SK-N-SH (cell line): ENCODE data around the gene GALNT8. TPM values are rescaled to one million over a fixed set of nuclear protein-coding genes. Genes with fewer than 3 reads are reported as not detected.

Experiments
- CTCF ChIA-PET: fragments of 300-600, 350-600 bp; formaldehyde crosslinking; extraction: SDS; loops from one replicate; lab custom pipeline; 2021; lab: Yijun Ruan, JAX
- POLR2A ChIA-PET: fragments of 350-600 bp; sonication (Branson Sonifier 250); formaldehyde crosslinking; extraction: SDS; loops from one replicate; lab custom pipeline; 2020; ENCODE audit warnings: antibody characterized with exemption, inconsistent platforms; lab: Yijun Ruan, JAX
- DNase-seq: peaks from one replicate; pipeline ENCODE4 v3.0.0; 2012
- H2AFZ ChIP-seq: fragments of 200-600 bp; sonication (generic); 2 replicates; pipeline ENCODE4 v1.8.1; 2016; ENCODE audit warnings: antibody characterized with exemption, mild to moderate bottlenecking, low read depth
- H3F3A ChIP-seq: fragments of 200-600 bp; sonication (generic); replicated peaks from 2 replicates; pipeline ENCODE3; 2016; ENCODE audit warnings: antibody characterized with exemption, mild to moderate bottlenecking; ENCODE audit not compliant: insufficient read depth
- H3K27ac ChIP-seq, 2 experiments: fragments of 200-500 bp in 1 of 2; fragments of 200-600 bp in 1 of 2; sonication (Bioruptor generic) in 1 of 2; sonication (generic), shearing (Covaris generic) in 1 of 2; 2 replicates each; pipeline versions ENCODE4 v1.5.1 to v1.6.1; 2014 to 2016; ENCODE audit warnings: low read depth in 2 of 2, inconsistent platforms in 1 of 2, low read length in 1 of 2, mild to moderate bottlenecking in 1 of 2, mixed read lengths in 1 of 2
- H3K27me3 ChIP-seq: fragments of 200-600 bp; sonication (generic), shearing (Covaris generic); 2 replicates; pipeline ENCODE4 v1.6.1; 2016; ENCODE audit warnings: mixed run types; ENCODE audit not compliant: insufficient read depth
- H3K36me3 ChIP-seq, 2 experiments: fragments of 200-500 bp in 1 of 2; fragments of 200-600 bp in 1 of 2; sonication (Bioruptor generic) in 1 of 2; sonication (generic) in 1 of 2; replicated peaks in 1 of 2; 2 replicates each; pipeline versions ENCODE3 to v1.5.1; 2014 to 2016; ENCODE audit warnings: low read length in 1 of 2, mild to moderate bottlenecking in 1 of 2; ENCODE audit not compliant: insufficient read depth in 2 of 2, control insufficient read depth in 1 of 2
- H3K4me1 ChIP-seq, 2 experiments: fragments of 200-500 bp in 1 of 2; fragments of 200-600 bp in 1 of 2; sonication (Bioruptor generic) in 1 of 2; sonication (generic), shearing (Covaris generic) in 1 of 2; 2 replicates each; pipeline versions ENCODE4 v1.5.1 to v1.6.1; 2014 to 2016; ENCODE audit warnings: low read depth in 1 of 2, low read length in 1 of 2, mixed run types in 1 of 2; ENCODE audit not compliant: insufficient read depth in 2 of 2, control insufficient read depth in 1 of 2
- H3K4me2 ChIP-seq: fragments of 200-600 bp; sonication (generic), shearing (Covaris generic); 2 replicates; pipeline ENCODE4 v1.6.1; 2017; ENCODE audit warnings: mixed run types
- H3K4me3 ChIP-seq, 2 experiments: fragments of 200-500 bp in 1 of 2; fragments of 200-600 bp in 1 of 2; sonication (Bioruptor generic) in 1 of 2; sonication (generic), shearing (Covaris generic) in 1 of 2; 2 replicates each; pipeline versions ENCODE4 v1.5.1 to v1.8.1; 2014 to 2016; ENCODE audit warnings: low read depth in 2 of 2, inconsistent platforms in 1 of 2, low read length in 1 of 2, mild to moderate bottlenecking in 1 of 2, mixed read lengths in 1 of 2, moderate library complexity in 1 of 2
- H3K79me2 ChIP-seq: fragments of 200-600 bp; sonication (generic); 2 replicates; pipeline ENCODE4 v1.8.1; 2017; ENCODE audit warnings: mild to moderate bottlenecking; ENCODE audit not compliant: insufficient read depth
- H3K9ac ChIP-seq: fragments of 200-600 bp; sonication (generic); 2 replicates; pipeline ENCODE4 v1.6.1; 2017; ENCODE audit warnings: mixed run types
- H3K9me2 ChIP-seq: fragments of 200-600 bp; sonication (generic); 2 replicates; pipeline ENCODE4 v1.6.1; 2017; ENCODE audit warnings: mixed run types
- H3K9me3 ChIP-seq: fragments of 200-600 bp; sonication (generic); 2 replicates; pipeline ENCODE4 v1.6.1; 2017; ENCODE audit warnings: mixed run types, mild to moderate bottlenecking, moderate library complexity
- H4K20me1 ChIP-seq: fragments of 200-600 bp; sonication (generic); 2 replicates; pipeline ENCODE4 v1.6.1; 2017; ENCODE audit warnings: mild to moderate bottlenecking, mixed run types; ENCODE audit not compliant: insufficient read depth
- CTCF ChIP-seq: fragments of 200-600 bp; sonication (generic); IDR thresholded peaks from 2 replicates; pipeline ENCODE4 v1.6.1; 2017; ENCODE audit warnings: antibody characterized with exemption, mild to moderate bottlenecking, moderate library complexity
- EZH2phosphoT487 ChIP-seq: fragments of 200-600 bp; sonication (generic); IDR thresholded peaks from 2 replicates; pipeline ENCODE4 v1.6.1; 2017; ENCODE audit warnings: low read depth, mixed run types, mild to moderate bottlenecking, antibody characterized with exemption, moderate library complexity, borderline replicate concordance
- FOSL2 ChIP-seq: IDR thresholded peaks from 2 replicates; pipeline ENCODE4 v1.4.0; 2012; ENCODE audit warnings: low read depth, mild to moderate bottlenecking, moderate library complexity, borderline replicate concordance
- GATA2 ChIP-seq: sonication (generic); formaldehyde crosslinking; IDR thresholded peaks from 2 replicates; pipeline ENCODE4 v1.5.0; 2020; ENCODE audit warnings: mild to moderate bottlenecking, missing genetic modification reagents
- IRF3 ChIP-seq: fragments of 150-350 bp; IDR thresholded peaks from 2 replicates; pipeline ENCODE4 v1.6.1; 2016; ENCODE audit warnings: mild to moderate bottlenecking, low read depth, low read length
- MAX ChIP-seq: IDR thresholded peaks from 2 replicates; pipeline ENCODE4 v1.4.0; 2012; ENCODE audit warnings: low read depth
- MXI1 ChIP-seq: IDR thresholded peaks from 2 replicates; pipeline ENCODE4 v1.6.1; 2012; ENCODE audit warnings: mild to moderate bottlenecking, low read depth, low read length, improper control_type of control experiment
- NFIC ChIP-seq: IDR thresholded peaks from 2 replicates; pipeline ENCODE4 v1.4.0; 2012; ENCODE audit warnings: borderline replicate concordance
- RAD21 ChIP-seq: IDR thresholded peaks from 2 replicates; pipeline ENCODE4 v1.6.1; 2012; ENCODE audit warnings: mild to moderate bottlenecking, low read length
- RFX5 ChIP-seq: IDR thresholded peaks from 2 replicates; pipeline ENCODE4 v1.6.1; 2012; ENCODE audit warnings: mild to moderate bottlenecking, improper control_type of control experiment, low read length
- RXRA ChIP-seq: IDR thresholded peaks from 2 replicates; pipeline ENCODE4 v1.4.0; 2012; ENCODE audit warnings: low read depth, mild to moderate bottlenecking, borderline replicate concordance
- SMC3 ChIP-seq: IDR thresholded peaks from 2 replicates; pipeline ENCODE4 v1.6.1; 2012; ENCODE audit warnings: low read depth, low read length, improper control_type of control experiment
- TAF1 ChIP-seq: IDR thresholded peaks from 2 replicates; pipeline ENCODE4 v1.6.1; 2012; ENCODE audit warnings: low read depth, mild to moderate bottlenecking, low read length, moderate library complexity, borderline replicate concordance
- TCF12 ChIP-seq: IDR thresholded peaks from 2 replicates; pipeline ENCODE4 v1.4.0; 2012
- USF1 ChIP-seq: IDR thresholded peaks from 2 replicates; pipeline ENCODE4 v1.4.0; 2012; ENCODE audit warnings: low read depth, borderline replicate concordance
- USF2 ChIP-seq: fragments of 150-350 bp; IDR thresholded peaks from 2 replicates; pipeline ENCODE4 v1.6.1; 2017; ENCODE audit warnings: antibody characterized with exemption, low read length, low read depth, borderline replicate concordance
- YY1 ChIP-seq: IDR thresholded peaks from 2 replicates; pipeline ENCODE4 v1.4.0; 2012; ENCODE audit warnings: low read depth, mild to moderate bottlenecking
- WGBS: methylation state at CpG from one replicate; pipeline ENCODE4 v1.1.6; 2017; ENCODE audit warnings: low lambda C conversion rate; 5-methylcytosine and 5-hydroxymethylcytosine counted together
- polyA plus RNA-seq, 3 experiments: library from polyadenylated mRNA; depleted of rRNA; stranded (reverse); fragments of >200 nt; gene quantifications; 2 replicates each; pipeline ENCODE4 v1.2.3, GENCODE V29; 2012
- TF ChIP-seq, protein P1 (sequence below): IDR thresholded peaks from 2 replicates; pipeline ENCODE4 v1.6.1; 2012; ENCODE audit warnings: mild to moderate bottlenecking, low read depth, low read length, moderate library complexity

GALNT8 gene
- polyA plus RNA-seq, 1 of the 3 experiments (the other 2 are of a cell fraction): not detected

GRCh38 chr12:4810219-4810671 is 90.0 kb downstream of the GALNT8 start (continued):
- TF ChIP-seq IRF3 (no peak), SMC3 (no peak), RAD21 (no peak), TCF12 (no peak), YY1 (no peak)

DNA sequence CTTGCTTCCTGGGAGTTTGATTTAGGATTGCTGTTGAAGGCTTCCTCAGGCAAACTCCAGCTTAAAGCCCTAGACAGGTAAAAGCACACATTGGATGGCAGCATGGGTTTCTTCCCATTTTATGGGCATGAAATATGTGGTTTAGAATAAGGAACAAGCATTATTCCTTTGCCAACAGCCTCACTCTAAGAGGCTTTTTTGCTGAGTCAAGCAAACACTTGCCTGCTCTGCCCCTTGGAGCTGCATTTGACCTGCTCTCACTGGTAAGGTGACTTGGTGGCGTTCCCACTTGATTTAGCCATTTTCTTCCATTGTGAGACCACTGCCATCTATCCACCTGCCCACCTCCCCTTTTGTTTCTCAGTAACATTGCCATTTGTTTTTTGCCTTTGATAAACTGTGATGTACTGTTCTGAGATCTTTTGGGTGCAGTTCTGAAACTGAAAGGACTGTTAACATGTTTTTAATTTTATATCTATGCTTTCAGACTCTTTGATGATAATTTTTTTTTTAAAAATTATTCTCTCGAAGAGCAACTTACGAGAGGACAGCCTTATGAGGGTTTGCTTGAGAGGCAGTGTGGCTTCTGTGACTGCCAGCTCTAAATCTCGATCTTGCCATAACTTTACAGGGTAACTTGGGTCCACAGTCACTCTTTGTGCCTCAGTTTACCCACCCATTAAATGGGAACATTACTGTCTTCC is 92.6 kb downstream of the GALNT8 start:
- ChIA-PET POLR2A (no interaction called here), CTCF (no interaction called here)
- TF ChIP-seq MXI1 (no peak), CTCF (no peak), RFX5 (no peak), RXRA (no peak), USF2 (no peak), TAF1 (no peak), EZH2phosphoT487 (no peak), NFIC (no peak), FOSL2 (no peak), USF1 (no peak), GATA2 (CRISPR knock-in tag) (no peak), MAX (no peak)
- TF ChIP-seq, protein P1, sequence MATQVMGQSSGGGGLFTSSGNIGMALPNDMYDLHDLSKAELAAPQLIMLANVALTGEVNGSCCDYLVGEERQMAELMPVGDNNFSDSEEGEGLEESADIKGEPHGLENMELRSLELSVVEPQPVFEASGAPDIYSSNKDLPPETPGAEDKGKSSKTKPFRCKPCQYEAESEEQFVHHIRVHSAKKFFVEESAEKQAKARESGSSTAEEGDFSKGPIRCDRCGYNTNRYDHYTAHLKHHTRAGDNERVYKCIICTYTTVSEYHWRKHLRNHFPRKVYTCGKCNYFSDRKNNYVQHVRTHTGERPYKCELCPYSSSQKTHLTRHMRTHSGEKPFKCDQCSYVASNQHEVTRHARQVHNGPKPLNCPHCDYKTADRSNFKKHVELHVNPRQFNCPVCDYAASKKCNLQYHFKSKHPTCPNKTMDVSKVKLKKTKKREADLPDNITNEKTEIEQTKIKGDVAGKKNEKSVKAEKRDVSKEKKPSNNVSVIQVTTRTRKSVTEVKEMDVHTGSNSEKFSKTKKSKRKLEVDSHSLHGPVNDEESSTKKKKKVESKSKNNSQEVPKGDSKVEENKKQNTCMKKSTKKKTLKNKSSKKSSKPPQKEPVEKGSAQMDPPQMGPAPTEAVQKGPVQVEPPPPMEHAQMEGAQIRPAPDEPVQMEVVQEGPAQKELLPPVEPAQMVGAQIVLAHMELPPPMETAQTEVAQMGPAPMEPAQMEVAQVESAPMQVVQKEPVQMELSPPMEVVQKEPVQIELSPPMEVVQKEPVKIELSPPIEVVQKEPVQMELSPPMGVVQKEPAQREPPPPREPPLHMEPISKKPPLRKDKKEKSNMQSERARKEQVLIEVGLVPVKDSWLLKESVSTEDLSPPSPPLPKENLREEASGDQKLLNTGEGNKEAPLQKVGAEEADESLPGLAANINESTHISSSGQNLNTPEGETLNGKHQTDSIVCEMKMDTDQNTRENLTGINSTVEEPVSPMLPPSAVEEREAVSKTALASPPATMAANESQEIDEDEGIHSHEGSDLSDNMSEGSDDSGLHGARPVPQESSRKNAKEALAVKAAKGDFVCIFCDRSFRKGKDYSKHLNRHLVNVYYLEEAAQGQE: no peak
- H3K4me3 ChIP-seq: no peak overlapping the region
- no peak for DNase-seq
- no peaks in the 10 kb centered on the region for H4K20me1 ChIP-seq
- H3K27ac ChIP-seq: no peak overlapping the region
- no peaks in the 10 kb centered on the region for H3K4me1 ChIP-seq
- H3K9me3 ChIP-seq: no peaks in the 10 kb centered on the region
- 11% methylated on average over 4 of the region's 4 CpGs for WGBS
- no peak overlapping the region for H2AFZ ChIP-seq
- peaks cover 60% of the 10 kb centered on the region for H3K27me3 ChIP-seq
- no peaks in the 10 kb centered on the region for H3K36me3 ChIP-seq
- no peak overlapping the region for H3K9ac ChIP-seq
- H3K9me2 ChIP-seq: no peaks in the 10 kb centered on the region
- H3F3A ChIP-seq: no peaks in the 10 kb centered on the region
- H3K79me2 ChIP-seq: no peaks in the 10 kb centered on the region
- no peak overlapping the region for H3K4me2 ChIP-seq
